ENCODE measurements around the gene COL19A1. TPM values are rescaled to one million over a fixed set of nuclear protein-coding genes. Genes with fewer than 3 reads are reported as not detected.

The COL19A1 gene
- total and polyA plus RNA-seq, 2 experiments from 2014 or later = not detected

GRCh38 chr6:70037445-70037844 is 171.1 kb downstream of the COL19A1 start:
- Histone ChIP-seq H3K27ac (ENCODE audit: low read depth) (no peak overlapping the region), H3K79me2 (replicated peaks; ENCODE audit: insufficient read depth) (no peaks in the 10 kb centered on the region), H2AFZ (no peak overlapping the region), H3F3A (replicated peaks; ENCODE audit: low read depth) (no peaks in the 10 kb centered on the region), H3K36me3 (ENCODE audit: insufficient read depth) (no peaks in the 10 kb centered on the region), H3K4me2 (no peak overlapping the region), H3K9me2 (ENCODE audit: insufficient read depth) (no peaks in the 10 kb centered on the region), H4K20me1 (replicated peaks; ENCODE audit: insufficient read depth) (no peaks in the 10 kb centered on the region), H3K27me3 (ENCODE audit: insufficient read depth) (no peaks in the 10 kb centered on the region), H3K4me1 (ENCODE audit: insufficient read depth) (no peaks in the 10 kb centered on the region), H3K4me3 (no peak overlapping the region)
- ATAC-seq (no peak), DNase-seq (ENCODE audit: low spot score) (no peak)
- Mint-ChIP-seq H3K36me3 (ENCODE audit: low read depth) (no peaks in the 10 kb centered on the region), H3K27me3 (ENCODE audit: insufficient read depth, low read depth, poor library complexity) (no peaks in the 10 kb centered on the region), H3K4me3 (no peak overlapping the region), H3K9me3 (no peaks in the 10 kb centered on the region), H3K4me1 (no peaks in the 10 kb centered on the region), H3K27ac (no peak overlapping the region)
- TF ChIP-seq POLR2AphosphoS5 (IDR thresholded peaks at IDR 0.05; ENCODE audit: low read depth) = no peak
- no peak for TF ChIP-seq CTCF (conservative IDR thresholded peaks at IDR 0.05; ENCODE audit: low read depth in 2 of 2)
- TF ChIP-seq ZNF331 (CRISPR knock-in tag; IDR thresholded peaks at IDR 0.05; ENCODE audit: low read depth) = no peak
- TF ChIP-seq STAT1 (IDR thresholded peaks at IDR 0.05; ENCODE audit: unreplicated experiment) = no peak
- TF ChIP-seq NANOG (IDR thresholded peaks at IDR 0.05; ENCODE audit: borderline replicate concordance) = no peak
- no peak for TF ChIP-seq REST (IDR thresholded peaks at IDR 0.05; ENCODE audit: unreplicated experiment)
- TF ChIP-seq ZNF114 (CRISPR knock-in tag; IDR thresholded peaks at IDR 0.05) = no peak

GRCh38 chr6:70040766-70041165 is 174.4 kb downstream of the COL19A1 start:
- Mint-ChIP-seq H3K9me3 (no peaks in the 10 kb centered on the region), H3K27me3 (ENCODE audit: insufficient read depth, low read depth, poor library complexity) (no peaks in the 10 kb centered on the region), H3K27ac (no peak overlapping the region), H3K4me1 (no peaks in the 10 kb centered on the region), H3K36me3 (ENCODE audit: low read depth) (no peaks in the 10 kb centered on the region), H3K4me3 (no peak overlapping the region)
- Histone ChIP-seq H3K79me2 (replicated peaks; ENCODE audit: insufficient read depth) (no peaks in the 10 kb centered on the region), H3K27ac (ENCODE audit: low read depth) (no peak overlapping the region), H3K9me2 (ENCODE audit: insufficient read depth) (no peaks in the 10 kb centered on the region), H3K36me3 (ENCODE audit: insufficient read depth) (no peaks in the 10 kb centered on the region), H3K27me3 (ENCODE audit: insufficient read depth) (no peaks in the 10 kb centered on the region), H3K4me2 (no peak overlapping the region), H3K4me1 (ENCODE audit: insufficient read depth) (no peaks in the 10 kb centered on the region), H4K20me1 (replicated peaks; ENCODE audit: insufficient read depth) (no peaks in the 10 kb centered on the region), H3K4me3 (no peak overlapping the region), H3F3A (replicated peaks; ENCODE audit: low read depth) (no peaks in the 10 kb centered on the region), H2AFZ (no peak overlapping the region)
- no peak for DNase-seq (ENCODE audit: low spot score)
- ATAC-seq = no peak
- TF ChIP-seq CTCF (conservative IDR thresholded peaks at IDR 0.05; ENCODE audit: low read depth in 2 of 2) (no peak), POLR2AphosphoS5 (IDR thresholded peaks at IDR 0.05; ENCODE audit: low read depth) (no peak), REST (IDR thresholded peaks at IDR 0.05; ENCODE audit: unreplicated experiment) (no peak), EZH2phosphoT487 (IDR thresholded peaks at IDR 0.05; ENCODE audit: unreplicated experiment) (no peak), JUNB (IDR thresholded peaks at IDR 0.05; ENCODE audit: unreplicated experiment) (no peak), STAT1 (IDR thresholded peaks at IDR 0.05; ENCODE audit: unreplicated experiment) (no peak), CREB1 (CRISPR knock-in tag; IDR thresholded peaks at IDR 0.05; ENCODE audit: low read depth) (no peak), NANOG (IDR thresholded peaks at IDR 0.05; ENCODE audit: borderline replicate concordance) (no peak), ZNF114 (CRISPR knock-in tag; IDR thresholded peaks at IDR 0.05) (no peak), ZNF331 (CRISPR knock-in tag; IDR thresholded peaks at IDR 0.05; ENCODE audit: low read depth) (no peak)

Measured in GM23338 (cell line).